WTC11 (cell line): ENCODE measurements around the gene TMEM154.

Experiments
- FOXP1 ChIP-seq: sonication (generic); formaldehyde crosslinking; IDR thresholded peaks from 2 replicates; pipeline ENCODE4 v1.8.0; 2022; ENCODE audit warnings: missing genetic modification reagents, mild to moderate bottlenecking, moderate library complexity, borderline replicate concordance
- NFE2L1 ChIP-seq: sonication (generic); formaldehyde crosslinking; IDR thresholded peaks from 2 replicates; pipeline ENCODE4 v1.8.1; 2023; ENCODE audit warnings: missing genetic modification reagents
- RORB ChIP-seq: fragments of 250-450 bp; sonication (Bioruptor Pico); IDR thresholded peaks from 2 replicates; pipeline ENCODE4 v1.9.0; 2021; ENCODE audit warnings: mild to moderate bottlenecking
- ZNF121 ChIP-seq: sonication (generic); formaldehyde crosslinking; IDR thresholded peaks from 2 replicates; pipeline ENCODE4 v1.8.0; 2023; ENCODE audit warnings: missing genetic modification reagents
- ZNF232 ChIP-seq: sonication (generic); formaldehyde crosslinking; IDR thresholded peaks from 2 replicates; pipeline ENCODE4 v1.8.0; 2022; ENCODE audit warnings: mild to moderate bottlenecking, missing genetic modification reagents
- TF ChIP-seq, protein P1 (sequence below): fragments of 200-600 bp; IDR thresholded peaks from 2 replicates; pipeline ENCODE4 v1.8.0; 2022; ENCODE audit warnings: antibody characterized with exemption
- TF ChIP-seq, protein P2 (sequence below): sonication (generic); formaldehyde crosslinking; IDR thresholded peaks from 2 replicates; pipeline ENCODE4 v1.8.1; 2023; ENCODE audit warnings: mild to moderate bottlenecking, missing genetic modification reagents, moderate library complexity
- TF ChIP-seq, protein P3 (sequence below): sonication (generic); formaldehyde crosslinking; IDR thresholded peaks from 2 replicates; pipeline ENCODE4 v1.8.1; 2023; ENCODE audit warnings: mild to moderate bottlenecking, missing genetic modification reagents, moderate library complexity
- TF ChIP-seq, protein P4 (sequence below): fragments of 250-450 bp; sonication (Bioruptor Pico); IDR thresholded peaks from 2 replicates; pipeline ENCODE4 v1.8.0; 2021; ENCODE audit warnings: mild to moderate bottlenecking
- TF ChIP-seq, protein P5 (sequence below): sonication (generic); formaldehyde crosslinking; IDR thresholded peaks from 2 replicates; pipeline ENCODE4 v1.8.1; 2023; ENCODE audit warnings: mild to moderate bottlenecking, missing genetic modification reagents
- TF ChIP-seq, protein P6 (sequence below): sonication (generic); formaldehyde crosslinking; IDR thresholded peaks from 2 replicates; pipeline ENCODE4 v1.8.0; 2023; ENCODE audit warnings: missing genetic modification reagents, mild to moderate bottlenecking, borderline replicate concordance

DNA sequence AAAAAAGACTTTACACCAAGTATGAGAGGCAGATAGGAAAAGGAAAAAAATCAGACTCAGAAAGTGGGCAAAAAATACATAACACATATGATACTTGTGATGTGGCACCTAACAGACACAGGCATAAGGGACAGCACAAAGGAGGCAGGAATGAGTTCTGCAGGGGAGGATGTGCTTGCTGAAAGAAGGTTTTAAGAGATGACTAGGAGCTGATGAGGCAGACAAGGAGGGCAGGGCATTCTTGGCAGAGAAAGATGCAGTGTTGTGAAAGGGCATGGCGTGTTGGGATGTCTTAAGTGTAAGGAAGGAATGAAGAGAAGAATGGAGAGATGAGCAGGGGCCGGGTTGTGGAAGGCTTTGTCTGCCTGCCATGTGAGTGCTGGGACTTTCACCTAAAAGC, 49.7 kb upstream of the TMEM154 start:
- TF ChIP-seq, protein P1, sequence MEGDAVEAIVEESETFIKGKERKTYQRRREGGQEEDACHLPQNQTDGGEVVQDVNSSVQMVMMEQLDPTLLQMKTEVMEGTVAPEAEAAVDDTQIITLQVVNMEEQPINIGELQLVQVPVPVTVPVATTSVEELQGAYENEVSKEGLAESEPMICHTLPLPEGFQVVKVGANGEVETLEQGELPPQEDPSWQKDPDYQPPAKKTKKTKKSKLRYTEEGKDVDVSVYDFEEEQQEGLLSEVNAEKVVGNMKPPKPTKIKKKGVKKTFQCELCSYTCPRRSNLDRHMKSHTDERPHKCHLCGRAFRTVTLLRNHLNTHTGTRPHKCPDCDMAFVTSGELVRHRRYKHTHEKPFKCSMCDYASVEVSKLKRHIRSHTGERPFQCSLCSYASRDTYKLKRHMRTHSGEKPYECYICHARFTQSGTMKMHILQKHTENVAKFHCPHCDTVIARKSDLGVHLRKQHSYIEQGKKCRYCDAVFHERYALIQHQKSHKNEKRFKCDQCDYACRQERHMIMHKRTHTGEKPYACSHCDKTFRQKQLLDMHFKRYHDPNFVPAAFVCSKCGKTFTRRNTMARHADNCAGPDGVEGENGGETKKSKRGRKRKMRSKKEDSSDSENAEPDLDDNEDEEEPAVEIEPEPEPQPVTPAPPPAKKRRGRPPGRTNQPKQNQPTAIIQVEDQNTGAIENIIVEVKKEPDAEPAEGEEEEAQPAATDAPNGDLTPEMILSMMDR = no peak
- no peak for TF ChIP-seq NFE2L1
- TF ChIP-seq, protein P2, sequence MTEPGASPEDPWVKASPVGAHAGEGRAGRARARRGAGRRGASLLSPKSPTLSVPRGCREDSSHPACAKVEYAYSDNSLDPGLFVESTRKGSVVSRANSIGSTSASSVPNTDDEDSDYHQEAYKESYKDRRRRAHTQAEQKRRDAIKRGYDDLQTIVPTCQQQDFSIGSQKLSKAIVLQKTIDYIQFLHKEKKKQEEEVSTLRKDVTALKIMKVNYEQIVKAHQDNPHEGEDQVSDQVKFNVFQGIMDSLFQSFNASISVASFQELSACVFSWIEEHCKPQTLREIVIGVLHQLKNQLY = no peak
- TF ChIP-seq ZNF121 (CRISPR knock-in tag) = no peak
- TF ChIP-seq FOXP1 (CRISPR knock-in tag) = no peak
- TF ChIP-seq, protein P3, sequence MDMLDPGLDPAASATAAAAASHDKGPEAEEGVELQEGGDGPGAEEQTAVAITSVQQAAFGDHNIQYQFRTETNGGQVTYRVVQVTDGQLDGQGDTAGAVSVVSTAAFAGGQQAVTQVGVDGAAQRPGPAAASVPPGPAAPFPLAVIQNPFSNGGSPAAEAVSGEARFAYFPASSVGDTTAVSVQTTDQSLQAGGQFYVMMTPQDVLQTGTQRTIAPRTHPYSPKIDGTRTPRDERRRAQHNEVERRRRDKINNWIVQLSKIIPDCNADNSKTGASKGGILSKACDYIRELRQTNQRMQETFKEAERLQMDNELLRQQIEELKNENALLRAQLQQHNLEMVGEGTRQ (CRISPR knock-in tag) = no peak
- TF ChIP-seq, protein P4, sequence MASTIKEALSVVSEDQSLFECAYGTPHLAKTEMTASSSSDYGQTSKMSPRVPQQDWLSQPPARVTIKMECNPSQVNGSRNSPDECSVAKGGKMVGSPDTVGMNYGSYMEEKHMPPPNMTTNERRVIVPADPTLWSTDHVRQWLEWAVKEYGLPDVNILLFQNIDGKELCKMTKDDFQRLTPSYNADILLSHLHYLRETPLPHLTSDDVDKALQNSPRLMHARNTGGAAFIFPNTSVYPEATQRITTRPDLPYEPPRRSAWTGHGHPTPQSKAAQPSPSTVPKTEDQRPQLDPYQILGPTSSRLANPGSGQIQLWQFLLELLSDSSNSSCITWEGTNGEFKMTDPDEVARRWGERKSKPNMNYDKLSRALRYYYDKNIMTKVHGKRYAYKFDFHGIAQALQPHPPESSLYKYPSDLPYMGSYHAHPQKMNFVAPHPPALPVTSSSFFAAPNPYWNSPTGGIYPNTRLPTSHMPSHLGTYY (CRISPR knock-in tag) = no peak
- TF ChIP-seq ZNF232 (CRISPR knock-in tag) = no peak
- TF ChIP-seq, protein P5, sequence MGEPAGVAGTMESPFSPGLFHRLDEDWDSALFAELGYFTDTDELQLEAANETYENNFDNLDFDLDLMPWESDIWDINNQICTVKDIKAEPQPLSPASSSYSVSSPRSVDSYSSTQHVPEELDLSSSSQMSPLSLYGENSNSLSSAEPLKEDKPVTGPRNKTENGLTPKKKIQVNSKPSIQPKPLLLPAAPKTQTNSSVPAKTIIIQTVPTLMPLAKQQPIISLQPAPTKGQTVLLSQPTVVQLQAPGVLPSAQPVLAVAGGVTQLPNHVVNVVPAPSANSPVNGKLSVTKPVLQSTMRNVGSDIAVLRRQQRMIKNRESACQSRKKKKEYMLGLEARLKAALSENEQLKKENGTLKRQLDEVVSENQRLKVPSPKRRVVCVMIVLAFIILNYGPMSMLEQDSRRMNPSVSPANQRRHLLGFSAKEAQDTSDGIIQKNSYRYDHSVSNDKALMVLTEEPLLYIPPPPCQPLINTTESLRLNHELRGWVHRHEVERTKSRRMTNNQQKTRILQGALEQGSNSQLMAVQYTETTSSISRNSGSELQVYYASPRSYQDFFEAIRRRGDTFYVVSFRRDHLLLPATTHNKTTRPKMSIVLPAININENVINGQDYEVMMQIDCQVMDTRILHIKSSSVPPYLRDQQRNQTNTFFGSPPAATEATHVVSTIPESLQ (CRISPR knock-in tag) = no peak
- TF ChIP-seq RORB (CRISPR knock-in tag) = no peak
- TF ChIP-seq, protein P6, sequence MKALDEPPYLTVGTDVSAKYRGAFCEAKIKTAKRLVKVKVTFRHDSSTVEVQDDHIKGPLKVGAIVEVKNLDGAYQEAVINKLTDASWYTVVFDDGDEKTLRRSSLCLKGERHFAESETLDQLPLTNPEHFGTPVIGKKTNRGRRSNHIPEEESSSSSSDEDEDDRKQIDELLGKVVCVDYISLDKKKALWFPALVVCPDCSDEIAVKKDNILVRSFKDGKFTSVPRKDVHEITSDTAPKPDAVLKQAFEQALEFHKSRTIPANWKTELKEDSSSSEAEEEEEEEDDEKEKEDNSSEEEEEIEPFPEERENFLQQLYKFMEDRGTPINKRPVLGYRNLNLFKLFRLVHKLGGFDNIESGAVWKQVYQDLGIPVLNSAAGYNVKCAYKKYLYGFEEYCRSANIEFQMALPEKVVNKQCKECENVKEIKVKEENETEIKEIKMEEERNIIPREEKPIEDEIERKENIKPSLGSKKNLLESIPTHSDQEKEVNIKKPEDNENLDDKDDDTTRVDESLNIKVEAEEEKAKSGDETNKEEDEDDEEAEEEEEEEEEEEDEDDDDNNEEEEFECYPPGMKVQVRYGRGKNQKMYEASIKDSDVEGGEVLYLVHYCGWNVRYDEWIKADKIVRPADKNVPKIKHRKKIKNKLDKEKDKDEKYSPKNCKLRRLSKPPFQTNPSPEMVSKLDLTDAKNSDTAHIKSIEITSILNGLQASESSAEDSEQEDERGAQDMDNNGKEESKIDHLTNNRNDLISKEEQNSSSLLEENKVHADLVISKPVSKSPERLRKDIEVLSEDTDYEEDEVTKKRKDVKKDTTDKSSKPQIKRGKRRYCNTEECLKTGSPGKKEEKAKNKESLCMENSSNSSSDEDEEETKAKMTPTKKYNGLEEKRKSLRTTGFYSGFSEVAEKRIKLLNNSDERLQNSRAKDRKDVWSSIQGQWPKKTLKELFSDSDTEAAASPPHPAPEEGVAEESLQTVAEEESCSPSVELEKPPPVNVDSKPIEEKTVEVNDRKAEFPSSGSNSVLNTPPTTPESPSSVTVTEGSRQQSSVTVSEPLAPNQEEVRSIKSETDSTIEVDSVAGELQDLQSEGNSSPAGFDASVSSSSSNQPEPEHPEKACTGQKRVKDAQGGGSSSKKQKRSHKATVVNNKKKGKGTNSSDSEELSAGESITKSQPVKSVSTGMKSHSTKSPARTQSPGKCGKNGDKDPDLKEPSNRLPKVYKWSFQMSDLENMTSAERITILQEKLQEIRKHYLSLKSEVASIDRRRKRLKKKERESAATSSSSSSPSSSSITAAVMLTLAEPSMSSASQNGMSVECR (CRISPR knock-in tag) = no peak
